HFFc6 (cell line): Measurements from ENCODE around the gene VSIG10L. TPM values are rescaled to one million over a fixed set of nuclear protein-coding genes. Genes with fewer than 3 reads are reported as not detected.

Experiments
- DNase-seq: peaks from one replicate; pipeline ENCODE4 v3.0.0-alpha.2; 2018
- H3K27ac Mint-ChIP-seq: 2 replicates; pipeline ENCODE4 v1.8.0; 2020; ENCODE audit warnings: mild to moderate bottlenecking, mixed read lengths
- H3K27me3 Mint-ChIP-seq: 2 replicates; pipeline ENCODE4 v1.8.0; 2021; ENCODE audit warnings: mild to moderate bottlenecking, moderate library complexity, mixed read lengths; ENCODE audit not compliant: insufficient read depth
- H3K36me3 Mint-ChIP-seq: 2 replicates; pipeline ENCODE4 v1.8.0; 2021; ENCODE audit warnings: low read depth, mixed read lengths
- H3K4me1 Mint-ChIP-seq: 2 replicates; pipeline ENCODE4 v1.8.0; 2020; ENCODE audit warnings: low read depth, mixed read lengths
- H3K4me3 Mint-ChIP-seq: 2 replicates; pipeline ENCODE4 v1.8.0; 2020; ENCODE audit warnings: mild to moderate bottlenecking, moderate library complexity, mixed read lengths
- H3K9me3 Mint-ChIP-seq: 2 replicates; pipeline ENCODE4 v1.8.0; 2020; ENCODE audit warnings: mild to moderate bottlenecking, mixed read lengths
- CTCF ChIP-seq: fragments of 200-600 bp; sonication (generic); IDR thresholded peaks from 2 replicates; pipeline ENCODE4 v1.5.0; 2021; ENCODE audit warnings: antibody characterized with exemption, mild to moderate bottlenecking
- total RNA-seq, 6 experiments: library from RNA; stranded (reverse); fragmentation: NEBNext Ultra II Directional; extraction: Animal tissue kit (Norgen Biotek cat#: 25700); gene quantifications; 2 replicates in 1 of 6; 3 replicates in 5 of 6; pipeline ENCODE4 v1.2.3, GENCODE V29; 2021

Gene VSIG10L
- total RNA-seq, 6 experiments from 2014 or later = 0.79 to 1.6 (median 0.89) TPM

DNA sequence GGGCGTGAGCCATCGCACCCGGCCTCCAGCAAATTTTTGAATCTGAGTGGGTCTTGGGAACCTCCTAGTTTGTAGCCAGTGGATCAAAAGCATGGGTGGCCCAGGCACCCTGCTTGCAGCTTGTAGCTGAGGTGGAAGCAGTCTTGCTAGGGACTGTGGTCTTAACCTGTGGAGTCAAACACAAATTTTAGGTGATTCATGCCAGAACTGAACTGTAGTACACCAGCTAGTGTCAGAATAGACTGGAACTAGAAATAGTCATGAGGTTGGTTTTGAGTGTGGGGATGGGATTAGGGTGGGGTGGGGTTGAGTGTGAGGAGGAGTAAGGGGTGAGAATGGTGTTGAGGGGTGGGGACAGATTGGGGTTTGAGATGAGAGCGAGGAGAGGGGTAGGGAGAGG, 40.1 kb upstream of the VSIG10L start:
- Mint-ChIP-seq H3K27ac (no peak overlapping the region), H3K4me3 (no peak overlapping the region), H3K27me3 (peaks cover 3% of the 10 kb centered on the region), H3K36me3 (no peaks in the 10 kb centered on the region), H3K4me1 (no peaks in the 10 kb centered on the region), H3K9me3 (peaks cover 7% of the 10 kb centered on the region; the same call in 1 of the 2 replicates)
- DNase-seq = no peak
- no peak for TF ChIP-seq CTCF

DNA sequence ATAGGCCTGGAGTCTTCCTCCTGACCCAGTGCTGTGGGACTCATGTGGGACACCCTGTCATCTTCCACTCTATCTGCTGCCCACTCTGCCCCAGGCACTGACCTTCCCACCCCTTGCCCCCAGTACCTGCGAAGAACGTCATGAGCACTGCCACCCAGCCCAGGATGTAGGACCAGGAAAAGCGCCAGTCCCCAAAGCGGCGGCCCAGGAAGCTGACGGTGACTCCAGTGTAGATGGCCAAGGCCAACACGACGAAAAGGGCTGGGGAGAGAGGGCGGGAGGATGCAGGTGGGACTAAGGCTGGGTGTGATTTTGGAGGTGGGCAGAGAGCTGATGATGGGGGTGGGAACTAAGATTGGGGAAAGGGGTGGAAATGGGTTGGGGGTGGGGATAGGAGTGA, 38.4 kb upstream of the VSIG10L start:
- H3K27me3 Mint-ChIP-seq = peaks cover 3% of the 10 kb centered on the region
- no peak overlapping the region for H3K27ac Mint-ChIP-seq
- no peak for TF ChIP-seq CTCF
- no peaks in the 10 kb centered on the region for H3K4me1 Mint-ChIP-seq
- H3K4me3 Mint-ChIP-seq = no peak overlapping the region
- DNase-seq = no peak
- H3K9me3 Mint-ChIP-seq = peaks cover 7% of the 10 kb centered on the region; the same call in 1 of the 2 replicates
- H3K36me3 Mint-ChIP-seq = no peaks in the 10 kb centered on the region

DNA sequence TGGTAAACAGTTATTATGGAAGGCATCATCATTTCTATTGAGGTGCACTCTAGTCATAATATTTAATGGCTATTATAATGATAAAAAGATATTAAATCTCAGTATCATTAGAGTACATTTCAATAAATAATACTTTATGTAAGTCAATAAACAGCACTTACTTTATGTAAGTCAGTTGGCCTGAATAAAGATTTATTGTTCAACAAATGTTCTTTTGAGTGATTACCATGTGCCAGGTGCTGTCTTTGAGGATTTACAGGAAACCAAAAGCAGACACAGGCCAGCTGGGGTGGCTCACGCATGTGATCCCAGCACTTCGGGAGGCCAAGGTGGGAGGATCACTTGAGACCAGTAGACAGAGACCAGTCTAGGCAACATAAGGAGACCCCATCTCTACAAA, 35.5 kb upstream of the VSIG10L start:
- H3K27me3 Mint-ChIP-seq = peaks cover 12% of the 10 kb centered on the region
- DNase-seq = no peak
- H3K9me3 Mint-ChIP-seq = peaks cover 7% of the 10 kb centered on the region; the same call in 1 of the 2 replicates
- no peak for TF ChIP-seq CTCF
- H3K27ac Mint-ChIP-seq = no peak overlapping the region
- H3K4me3 Mint-ChIP-seq = no peak overlapping the region
- no peaks in the 10 kb centered on the region for H3K4me1 Mint-ChIP-seq
- no peaks in the 10 kb centered on the region for H3K36me3 Mint-ChIP-seq

DNA sequence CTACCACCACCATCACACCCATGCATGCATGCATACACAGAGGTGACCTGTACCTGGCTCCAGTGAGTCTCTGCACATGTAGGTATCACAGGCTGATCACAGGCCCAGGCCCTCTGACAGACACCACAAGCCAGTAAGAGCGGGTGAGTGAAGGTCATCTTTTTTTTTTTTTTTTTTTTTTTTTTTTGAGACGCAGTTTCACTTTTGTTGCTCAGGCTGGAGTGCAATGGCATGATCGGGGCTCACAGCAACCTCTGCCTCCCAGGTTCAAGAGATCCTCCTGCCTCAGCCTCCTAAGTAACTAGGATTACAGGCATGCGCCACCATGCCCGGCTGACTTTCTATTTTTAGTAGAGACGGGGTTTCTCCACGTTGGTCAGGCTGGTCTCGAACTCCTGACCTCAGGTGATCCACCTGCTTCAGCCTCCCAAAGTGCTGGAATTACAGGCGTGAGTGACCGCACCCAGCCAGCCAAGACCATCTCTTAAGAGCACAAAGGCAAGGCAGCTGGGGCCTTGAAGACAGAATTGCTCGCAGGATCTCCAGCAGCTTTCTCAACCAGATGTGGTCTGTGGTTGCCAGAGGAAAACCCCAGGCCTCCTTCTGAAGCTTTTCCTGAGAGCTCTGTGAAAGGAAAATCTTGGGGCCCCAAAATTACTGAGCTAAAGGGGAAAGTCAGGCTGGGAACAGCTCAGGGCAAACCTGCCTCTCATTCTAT, 33.7 kb upstream of the VSIG10L start:
- Mint-ChIP-seq H3K27me3 (peaks cover 20% of the 10 kb centered on the region), H3K27ac (no peak overlapping the region), H3K36me3 (no peaks in the 10 kb centered on the region), H3K9me3 (no peaks in the 10 kb centered on the region), H3K4me3 (no peak overlapping the region), H3K4me1 (no peaks in the 10 kb centered on the region)
- DNase-seq = no peak
- no peak for TF ChIP-seq CTCF

- Mint-ChIP-seq H3K36me3 (no peaks in the 10 kb centered on the region), H3K27me3 (peaks cover 24% of the 10 kb centered on the region), H3K9me3 (no peaks in the 10 kb centered on the region), H3K4me1 (peaks cover 6% of the 10 kb centered on the region), H3K4me3 (no peak within 1 kb of the TSS), H3K27ac (no peak within 1 kb of the TSS)
- DNase-seq = no peak
- TF ChIP-seq CTCF = no peak
These were observed 30.9 kb upstream of the VSIG10L start, which contains the start of gene NKG7 for GRCh38 chr19:51372649-51373504. Gene NKG7, minus strand, starts transcription at chr19:51372654. Its CDS starts 119 bp downstream, at chr19:51372535.
